ENCODE data around the gene SEC14L2.

GRCh38 chr22:30425327-30425615 is 28.5 kb downstream of the SEC14L2 start:
- TF ChIP-seq SP1 (IDR thresholded peaks at IDR 0.05) (no peak), ELF4 (IDR thresholded peaks at IDR 0.05) (no peak)

Data from HEK293T (cell line).